ENCODE results near the gene PLA2G4D.

PLA2G4D gene, protein sequence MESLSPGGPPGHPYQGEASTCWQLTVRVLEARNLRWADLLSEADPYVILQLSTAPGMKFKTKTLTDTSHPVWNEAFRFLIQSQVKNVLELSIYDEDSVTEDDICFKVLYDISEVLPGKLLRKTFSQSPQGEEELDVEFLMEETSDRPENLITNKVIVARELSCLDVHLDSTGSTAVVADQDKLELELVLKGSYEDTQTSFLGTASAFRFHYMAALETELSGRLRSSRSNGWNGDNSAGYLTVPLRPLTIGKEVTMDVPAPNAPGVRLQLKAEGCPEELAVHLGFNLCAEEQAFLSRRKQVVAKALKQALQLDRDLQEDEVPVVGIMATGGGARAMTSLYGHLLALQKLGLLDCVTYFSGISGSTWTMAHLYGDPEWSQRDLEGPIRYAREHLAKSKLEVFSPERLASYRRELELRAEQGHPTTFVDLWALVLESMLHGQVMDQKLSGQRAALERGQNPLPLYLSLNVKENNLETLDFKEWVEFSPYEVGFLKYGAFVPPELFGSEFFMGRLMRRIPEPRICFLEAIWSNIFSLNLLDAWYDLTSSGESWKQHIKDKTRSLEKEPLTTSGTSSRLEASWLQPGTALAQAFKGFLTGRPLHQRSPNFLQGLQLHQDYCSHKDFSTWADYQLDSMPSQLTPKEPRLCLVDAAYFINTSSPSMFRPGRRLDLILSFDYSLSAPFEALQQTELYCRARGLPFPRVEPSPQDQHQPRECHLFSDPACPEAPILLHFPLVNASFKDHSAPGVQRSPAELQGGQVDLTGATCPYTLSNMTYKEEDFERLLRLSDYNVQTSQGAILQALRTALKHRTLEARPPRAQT

GRCh38 chr15:42094512-42094963 lies at the start of gene PLA2G4D:
TSS of gene PLA2G4D (minus strand) at chr15:42094562. CDS start at chr15:42094459, 103 bp downstream.
- no peak for DNase-seq (ENCODE audit: low read depth in 3 of 3)

DNA sequence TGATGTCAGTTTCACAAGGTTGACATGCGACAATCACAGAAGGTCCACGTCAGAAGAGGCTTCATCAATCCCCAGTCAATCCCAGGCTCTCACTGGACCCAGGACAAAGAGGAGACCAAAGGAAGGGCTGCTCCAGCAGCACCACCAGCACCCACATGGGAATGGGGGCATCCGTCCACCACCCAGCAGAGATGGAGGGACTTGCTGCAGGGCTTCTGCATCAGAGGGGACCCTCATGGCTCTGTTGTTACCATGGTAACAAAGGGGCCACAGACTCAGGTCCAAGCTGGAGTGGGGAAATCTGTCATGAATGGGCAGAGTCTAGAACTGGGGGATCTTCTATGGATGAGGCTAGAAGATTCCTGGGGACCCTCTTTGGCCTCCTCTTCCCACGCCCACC lies 49.0 kb upstream of the PLA2G4D start:
- no peak for DNase-seq (ENCODE audit: low read depth in 3 of 3)

DNA sequence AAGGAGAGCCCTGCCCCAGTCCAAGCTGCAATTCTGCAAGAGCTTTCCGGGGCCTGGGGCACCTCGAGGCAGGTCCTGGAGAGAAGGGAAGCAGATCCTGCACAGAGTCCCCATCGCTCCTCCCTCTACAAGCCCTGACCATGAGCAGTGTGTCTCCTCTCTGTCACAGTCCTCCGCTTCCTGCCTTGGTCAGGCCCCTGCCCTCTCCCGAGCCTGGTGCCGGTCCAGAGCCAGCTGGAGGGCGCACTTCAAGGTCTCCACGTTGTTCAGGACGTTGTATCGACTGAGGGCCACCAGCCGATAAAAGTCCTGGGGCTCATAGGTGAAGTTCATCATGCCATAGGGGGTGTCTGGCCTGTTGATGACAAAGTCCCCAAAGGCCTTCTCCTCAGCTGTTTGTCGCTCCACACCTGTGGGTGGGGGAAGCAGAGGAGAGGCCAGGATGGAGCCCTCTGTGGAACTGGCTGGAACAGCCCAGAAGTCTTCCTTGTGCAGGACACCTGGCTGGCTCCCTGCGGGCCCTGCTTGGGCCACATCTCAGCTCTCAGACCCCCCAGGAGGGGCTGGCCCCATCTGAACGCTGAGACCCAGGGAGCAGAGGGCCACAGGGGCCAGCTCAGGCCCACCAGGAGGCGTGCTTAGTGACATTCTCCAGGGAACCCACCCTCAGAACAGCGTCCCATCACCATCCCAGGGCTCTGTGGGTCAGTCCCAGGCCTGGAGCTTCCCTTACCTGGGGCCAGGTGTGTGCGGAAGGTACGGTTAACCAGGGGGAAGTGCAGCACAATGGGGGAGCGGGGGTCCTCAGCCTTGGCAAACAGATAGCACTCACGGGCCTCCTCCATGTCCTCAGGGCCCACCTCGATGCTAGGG lies 47.7 kb upstream of the PLA2G4D start:
- DNase-seq (ENCODE audit: low read depth in 3 of 3): no peak

- no peak for DNase-seq (ENCODE audit: low read depth in 3 of 3)
Observed at GRCh38 chr15:42141246-42141645, 46.9 kb upstream of the PLA2G4D start.

DNA sequence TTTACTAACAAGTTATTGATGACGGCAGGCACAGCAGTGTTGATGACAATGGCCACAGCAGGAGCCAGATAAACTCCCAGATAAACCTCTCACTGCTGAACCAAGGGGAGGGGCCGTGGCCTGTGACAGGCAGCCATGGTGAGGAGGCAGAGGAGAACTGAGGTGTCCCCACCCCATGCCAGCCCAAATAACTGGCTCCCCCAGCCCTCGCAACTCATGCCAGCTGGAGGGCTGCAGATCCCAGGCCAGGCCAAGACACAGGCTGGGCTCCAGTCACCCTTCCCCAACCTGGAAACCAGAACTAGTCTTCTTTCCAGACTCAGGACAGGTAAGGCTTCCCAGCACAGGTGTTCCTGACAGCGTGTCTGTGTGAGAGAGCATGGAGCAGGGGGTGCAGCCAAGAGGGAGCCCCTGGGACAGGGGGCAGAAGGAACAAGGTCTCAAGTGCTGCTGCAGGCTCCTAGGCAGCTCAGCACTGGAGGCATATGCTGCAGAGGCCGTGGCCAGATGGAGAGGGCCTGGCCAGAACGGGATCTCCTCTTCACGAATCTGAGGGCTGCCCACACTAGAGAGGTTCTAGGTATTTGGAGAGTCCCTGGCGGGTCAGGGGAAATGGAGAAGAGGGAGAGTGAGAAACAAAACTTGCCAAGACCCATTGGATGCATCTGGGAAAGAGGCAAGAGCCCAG lies 46.2 kb upstream of the PLA2G4D start:
- DNase-seq (ENCODE audit: low read depth in 3 of 3): no peak

DNA sequence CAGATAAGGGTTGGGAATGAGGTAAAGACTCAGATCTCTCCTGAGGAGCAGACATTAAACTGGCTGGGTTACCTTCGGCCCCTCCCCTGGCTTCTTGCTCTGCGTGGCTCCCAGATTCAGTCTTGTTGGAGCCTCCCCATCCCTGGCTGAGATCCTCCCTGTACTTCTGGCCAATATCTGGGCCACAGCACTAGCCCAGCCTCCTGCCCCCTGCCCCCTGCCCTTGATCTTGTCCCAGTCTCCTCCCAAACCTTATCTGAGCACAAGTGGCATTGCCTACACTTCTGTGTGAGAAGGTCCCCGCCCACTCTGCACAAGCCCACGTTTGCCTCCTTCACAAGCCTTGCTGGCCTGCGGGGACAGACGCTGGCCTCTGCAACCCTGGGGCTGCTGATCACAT lies 45.2 kb upstream of the PLA2G4D start:
- no peak for DNase-seq (ENCODE audit: low read depth in 3 of 3)

DNA sequence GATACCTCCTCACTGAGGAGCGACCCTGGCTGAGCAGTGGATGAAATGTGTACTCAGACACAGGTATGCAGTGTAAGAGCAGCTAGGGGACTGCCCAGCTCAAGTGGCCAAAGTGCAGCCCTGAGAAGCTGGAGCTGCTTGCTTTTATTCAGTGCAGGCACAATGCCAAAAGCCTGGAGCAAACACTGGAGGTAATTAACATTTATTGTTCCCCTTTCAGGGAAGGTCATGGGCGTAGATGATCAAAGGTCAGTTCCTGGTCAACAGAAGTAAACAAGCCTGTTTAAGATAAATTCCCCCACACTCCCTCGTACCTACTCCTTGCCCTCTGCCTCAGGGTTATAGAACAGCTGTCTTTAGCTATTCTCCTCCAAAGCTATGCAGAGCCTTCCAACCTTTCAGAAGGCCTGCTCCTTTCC lies 44.6 kb upstream of the PLA2G4D start:
- DNase-seq (ENCODE audit: low read depth in 3 of 3): no peak

GRCh38 chr15:42138411-42138810 lies 44.0 kb upstream of the PLA2G4D start:
- no peak for DNase-seq (ENCODE audit: low read depth in 3 of 3)

- DNase-seq (ENCODE audit: low read depth in 3 of 3): no peak
Observed at GRCh38 chr15:42137461-42138261, 43.3 kb upstream of the PLA2G4D start.

DNA sequence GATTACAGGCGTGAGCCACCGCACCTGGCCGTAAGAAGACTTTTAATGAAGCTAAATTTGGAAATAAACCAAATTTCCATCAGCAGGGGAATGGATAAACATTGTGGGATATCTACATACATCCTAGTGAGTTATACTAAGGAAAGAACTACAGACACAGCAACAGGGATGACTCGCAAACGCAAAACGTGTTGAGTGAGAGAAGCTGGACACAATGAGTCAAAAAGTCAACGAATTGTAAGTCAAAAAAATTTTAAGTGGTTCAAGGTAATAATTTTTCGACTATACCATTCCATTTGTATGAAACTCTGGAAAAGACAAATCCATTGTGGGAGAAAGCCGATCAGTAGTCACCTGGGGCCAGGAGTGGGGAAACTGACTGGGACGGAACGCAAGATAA lies 42.2 kb upstream of the PLA2G4D start:
- DNase-seq (ENCODE audit: low read depth in 3 of 3): no peak

- DNase-seq (ENCODE audit: low read depth in 3 of 3): no peak
Observed at GRCh38 chr15:42135351-42135750, 41.0 kb upstream of the PLA2G4D start.

DNA sequence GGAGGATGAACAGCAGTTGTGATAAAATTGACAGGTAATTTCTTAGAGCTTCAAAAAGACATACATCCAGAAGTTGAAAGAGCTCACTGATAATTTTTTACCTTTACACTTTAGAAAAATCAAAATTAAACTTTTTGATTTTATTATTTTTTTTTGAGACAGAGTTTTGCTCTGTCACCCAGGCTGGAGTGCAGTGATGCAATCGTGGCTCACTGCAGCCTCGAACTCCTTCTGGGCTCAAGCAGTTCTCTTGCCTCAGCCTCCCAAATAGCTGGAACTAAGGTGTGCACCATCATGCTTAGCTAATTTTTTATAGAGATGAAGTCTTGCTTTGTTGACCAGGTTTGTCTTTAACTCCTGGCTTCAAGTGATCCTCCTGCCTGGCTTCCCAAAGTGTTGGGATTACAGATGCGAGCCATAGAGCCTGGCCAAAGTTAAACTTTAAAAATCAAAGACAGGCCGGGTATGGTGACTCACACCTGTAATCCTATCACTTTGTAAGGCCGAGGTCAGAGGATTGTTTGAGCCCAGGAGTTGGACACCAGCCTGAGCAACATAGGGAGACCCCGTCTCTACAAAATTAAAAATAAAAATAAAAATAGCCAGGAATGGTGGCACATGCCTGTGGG lies 40.4 kb upstream of the PLA2G4D start:
- no peak for DNase-seq (ENCODE audit: low read depth in 3 of 3)

- peak in 2 of 3 experiments; percentile 27 to 29 for DNase-seq (ENCODE audit: low read depth in 3 of 3)
Observed at GRCh38 chr15:42133886-42134502, 39.6 kb upstream of the PLA2G4D start.

- no peak for DNase-seq (ENCODE audit: low read depth in 3 of 3)
Observed at GRCh38 chr15:42133356-42133755, 39.0 kb upstream of the PLA2G4D start.

DNA sequence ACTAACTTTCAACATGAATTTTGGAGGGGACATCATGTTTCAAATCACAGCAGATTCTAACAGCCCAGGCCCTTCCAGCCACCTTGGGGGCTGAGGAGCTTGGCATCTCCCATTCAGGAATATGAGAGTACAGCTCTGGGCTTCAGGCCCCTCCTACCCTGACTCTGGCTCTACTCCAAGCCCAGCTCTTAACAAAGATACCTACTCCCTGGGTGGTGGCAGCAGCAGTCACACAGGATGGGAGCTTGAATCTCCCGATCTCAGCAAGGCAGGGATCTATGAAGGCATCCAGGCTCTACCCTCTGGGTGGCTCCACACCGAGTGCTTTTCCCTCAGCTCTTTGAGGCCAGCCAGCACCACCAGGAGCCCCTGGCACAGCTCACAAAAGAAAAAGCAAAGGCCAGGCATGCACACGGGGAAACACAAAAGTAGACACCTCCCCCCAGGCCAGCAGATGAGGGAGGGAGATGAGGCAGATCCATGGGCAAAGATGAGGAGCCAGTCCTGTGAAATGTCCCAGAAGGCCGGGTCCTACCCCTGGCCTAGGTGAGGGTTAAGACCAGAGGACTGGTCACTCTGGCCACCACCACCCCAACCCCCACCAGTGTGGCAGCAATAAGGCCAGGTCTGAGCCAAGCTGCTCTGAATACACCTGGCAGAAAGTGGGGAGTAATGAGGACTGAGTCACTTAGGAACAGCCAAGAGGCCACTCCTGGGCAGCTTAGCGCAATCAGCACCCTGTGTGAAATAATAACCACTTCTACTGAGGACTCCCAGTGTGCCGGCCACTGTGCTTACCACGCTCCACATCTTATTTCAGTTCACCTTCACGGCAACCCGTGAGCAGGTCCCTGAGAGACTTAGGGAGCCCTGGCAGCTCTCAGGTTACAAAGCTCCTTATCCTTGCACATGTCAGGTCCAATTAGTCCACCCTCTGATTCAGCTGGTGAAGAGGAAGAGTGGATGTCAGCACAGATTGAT lies 37.8 kb upstream of the PLA2G4D start:
- no peak for DNase-seq (ENCODE audit: low read depth in 3 of 3)

DNA sequence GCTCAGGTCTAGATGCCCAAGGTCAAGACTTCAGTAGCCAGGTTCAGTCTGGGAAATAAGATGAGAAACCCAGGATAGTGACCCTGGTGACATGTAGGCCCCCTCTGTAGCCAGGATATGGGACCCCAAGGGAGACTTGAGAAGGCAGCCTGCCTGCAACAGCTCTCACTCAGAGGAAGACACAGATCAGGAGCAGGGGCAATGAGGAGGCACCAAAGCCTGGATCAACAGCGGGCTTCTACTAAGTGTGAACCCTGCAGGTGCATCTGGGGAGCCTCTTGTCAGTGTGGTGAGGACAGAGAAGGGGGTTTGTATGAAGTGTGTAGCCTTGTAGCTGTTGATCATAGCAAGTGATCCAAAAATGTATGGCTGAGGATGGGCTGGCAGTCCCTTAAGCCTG lies 36.6 kb upstream of the PLA2G4D start:
- no peak for DNase-seq (ENCODE audit: low read depth in 3 of 3)

DNA sequence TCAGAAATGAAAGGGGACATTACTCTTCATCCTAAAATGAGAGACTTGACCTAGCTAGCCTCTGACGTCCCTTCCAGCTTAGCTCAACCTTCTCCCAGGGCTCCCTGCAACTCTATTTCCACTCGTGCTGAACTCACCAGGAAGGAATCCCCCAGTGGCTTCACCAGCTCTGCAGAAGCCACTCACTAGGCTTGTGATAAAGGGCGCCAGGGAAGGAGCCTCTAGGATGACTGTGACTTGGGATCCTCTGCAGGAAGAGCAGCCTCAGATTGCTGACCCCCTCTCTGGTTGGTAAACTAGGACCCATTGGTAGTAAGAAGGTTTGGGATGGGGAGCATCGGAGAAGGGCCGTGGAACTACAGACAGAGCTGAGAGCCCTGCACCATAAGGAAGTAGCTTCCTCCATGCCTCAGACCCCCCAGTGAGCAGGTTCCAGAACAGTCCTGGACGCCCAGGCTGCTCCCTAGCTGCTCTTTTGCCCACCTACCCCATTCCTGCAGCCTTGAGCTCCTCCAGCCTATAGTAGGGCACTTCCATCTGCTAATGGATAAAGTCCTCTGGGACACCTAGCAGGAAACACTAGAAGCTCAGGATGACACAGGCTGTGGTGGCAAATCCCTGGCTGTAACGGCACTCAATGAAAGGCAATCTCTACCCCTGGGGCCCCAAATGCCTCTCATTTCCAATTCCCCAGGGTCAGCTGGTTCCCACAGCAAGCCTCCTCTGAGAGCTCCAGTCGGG lies 36.1 kb upstream of the PLA2G4D start:
- DNase-seq (ENCODE audit: low read depth in 3 of 3): no peak

DNA sequence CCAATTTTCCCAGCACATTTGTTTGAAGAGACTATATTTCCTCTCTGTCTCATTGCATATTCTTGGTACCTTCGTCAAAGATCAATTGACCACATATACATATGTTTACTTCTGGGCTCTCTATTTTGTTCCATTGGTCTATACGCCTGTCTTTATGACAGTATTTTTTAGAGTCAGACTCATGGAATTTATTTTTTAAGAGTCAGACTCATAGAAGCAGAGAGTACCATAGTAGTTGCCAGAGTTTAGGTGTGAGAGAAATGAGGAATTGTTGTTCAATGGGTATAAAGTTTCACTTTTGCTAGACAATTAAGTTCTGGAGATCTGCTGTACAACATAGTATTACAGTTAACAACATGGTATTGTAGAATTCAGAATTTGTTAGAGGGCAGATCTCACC lies 35.0 kb upstream of the PLA2G4D start:
- DNase-seq (ENCODE audit: low read depth in 3 of 3): no peak

Data from stimulated activated CD4-positive, alpha-beta T cell treated with anti-CD3 and anti-CD28 coated beads, TNF-alpha, amount 100 ng/mL, for 4 hours (primary cell).